HepG2 (cell line): ENCODE data around the gene C2orf42. TPM values are rescaled to one million over a fixed set of nuclear protein-coding genes. Genes with fewer than 3 reads are reported as not detected.

Source experiments
- ELF3 ChIP-seq: IDR thresholded peaks from 2 replicates; pipeline ENCODE4 v1.6.1; 2016; ENCODE audit warnings: missing genetic modification reagents, missing compliant biosample characterization
- EZH2 ChIP-seq: conservative IDR thresholded peaks from 2 replicates; pipeline ENCODE4 v1.6.1; 2012; ENCODE audit warnings: mild to moderate bottlenecking, low read depth, low read length, moderate library complexity
- ISL2 ChIP-seq: sonication (generic); formaldehyde crosslinking; IDR thresholded peaks from 2 replicates; pipeline ENCODE4 v1.5.0; 2020; ENCODE audit warnings: missing genetic modification reagents
- MTERF4 ChIP-seq: sonication (generic); formaldehyde crosslinking; IDR thresholded peaks from 2 replicates; pipeline ENCODE4 v1.8.0; 2023; ENCODE audit warnings: mild to moderate bottlenecking, missing genetic modification reagents
- NFE2 ChIP-seq: sonication (generic); formaldehyde crosslinking; IDR thresholded peaks from 2 replicates; pipeline ENCODE4 v1.4.0; 2020; ENCODE audit warnings: missing genetic modification reagents
- NR2F2 ChIP-seq: IDR thresholded peaks from 2 replicates; pipeline ENCODE4 v1.6.1; 2012; ENCODE audit warnings: low read depth, inconsistent platforms, borderline replicate concordance
- PAF1 ChIP-seq: IDR thresholded peaks from 2 replicates; pipeline ENCODE4 v1.6.1; 2016; ENCODE audit warnings: missing genetic modification reagents, missing compliant biosample characterization
- POGZ ChIP-seq: sonication (generic); formaldehyde crosslinking; IDR thresholded peaks from 2 replicates; pipeline ENCODE4 v1.4.0; 2020; ENCODE audit warnings: mild to moderate bottlenecking, missing genetic modification reagents
- RARG ChIP-seq: sonication (generic); formaldehyde crosslinking; IDR thresholded peaks from 2 replicates; pipeline ENCODE4 v1.4.0; 2020; ENCODE audit warnings: low read depth, mild to moderate bottlenecking, missing genetic modification reagents
- SP140L ChIP-seq: sonication (generic); formaldehyde crosslinking; IDR thresholded peaks from 2 replicates; pipeline ENCODE4 v1.4.0; 2020; ENCODE audit warnings: missing genetic modification reagents, borderline replicate concordance
- TBL1XR1 ChIP-seq: fragments of 150-350 bp; IDR thresholded peaks from 2 replicates; pipeline ENCODE4 v1.6.1; 2014; ENCODE audit warnings: borderline replicate concordance, low read length; ENCODE audit not compliant: partially characterized antibody
- TERF1 ChIP-seq: sonication (generic); formaldehyde crosslinking; IDR thresholded peaks from 2 replicates; pipeline ENCODE4 v1.8.0; 2022; ENCODE audit warnings: mild to moderate bottlenecking, missing genetic modification reagents, moderate library complexity
- YEATS4 ChIP-seq: sonication (generic); formaldehyde crosslinking; IDR thresholded peaks from 2 replicates; pipeline ENCODE4 v1.4.0; 2020; ENCODE audit warnings: missing genetic modification reagents, borderline replicate concordance
- ZNF30 ChIP-seq: sonication (generic); formaldehyde crosslinking; IDR thresholded peaks from 2 replicates; pipeline ENCODE4 v1.5.0; 2020; ENCODE audit warnings: mild to moderate bottlenecking, missing genetic modification reagents
- ZNF318 ChIP-seq: sonication (generic); formaldehyde crosslinking; IDR thresholded peaks from 2 replicates; pipeline ENCODE4 v1.4.0; 2020; ENCODE audit warnings: mild to moderate bottlenecking, missing genetic modification reagents
- ZNF468 ChIP-seq: sonication (generic); formaldehyde crosslinking; IDR thresholded peaks from 2 replicates; pipeline ENCODE4 v1.8.0; 2022; ENCODE audit warnings: mild to moderate bottlenecking, moderate library complexity, missing genetic modification reagents
- ZNF546 ChIP-seq: sonication (generic); formaldehyde crosslinking; conservative IDR thresholded peaks from 2 replicates; pipeline ENCODE4 v1.8.1; 2023; ENCODE audit warnings: mild to moderate bottlenecking, missing genetic modification reagents
- ZNF761 ChIP-seq: sonication (generic); formaldehyde crosslinking; conservative IDR thresholded peaks from 2 replicates; pipeline ENCODE4 v1.4.0; 2020; ENCODE audit warnings: mild to moderate bottlenecking, missing genetic modification reagents
- ZSCAN21 ChIP-seq: sonication (generic); formaldehyde crosslinking; IDR thresholded peaks from 2 replicates; pipeline ENCODE4 v1.8.0; 2022; ENCODE audit warnings: mild to moderate bottlenecking, missing genetic modification reagents, moderate library complexity, borderline replicate concordance
- polyA plus RNA-seq, 8 experiments: library from polyadenylated mRNA; depleted of rRNA in 3 of 8; stranded (reverse) in 7 of 8; unstranded in 1 of 8; fragments of >200 nt; fragmentation: Illumina TruSeq in 4 of 8; extraction: Trizol in 4 of 8; gene quantifications; 2 replicates each; pipeline versions ENCODE4 v1.2.1 to v1.2.3, GENCODE V29; 2011 to 2016; ENCODE audit warnings: low read depth in 4 of 8, missing spikeins in 1 of 8, mixed read lengths in 1 of 8; ENCODE audit not compliant: insufficient read depth in 1 of 8
- total RNA-seq, 5 experiments: library from RNA; depleted of rRNA; stranded (reverse); fragments of >200 nt; fragmentation: Illumina TruSeq; extraction: Trizol; gene quantifications; 2 replicates each; pipeline ENCODE4 v1.2.3, GENCODE V29; 2016; ENCODE audit warnings: low read depth in 1 of 5

The C2orf42 gene
- total and polyA plus RNA-seq, 2 of the 13 experiments (the other 11 are each of a cell fraction or from before 2014, with no cell fraction given): 9.3 to 9.9 TPM

GRCh38 chr2:70190418-70191243 is at the start of gene C2orf42 (continued):
- TF ChIP-seq ZSCAN21 (CRISPR knock-in tag): peak; percentile 95
- no peak for TF ChIP-seq MTERF4 (CRISPR knock-in tag)
- TF ChIP-seq POGZ (CRISPR knock-in tag): peak; percentile 78
- no peak for TF ChIP-seq EZH2
- 0 out of 2 replicates have a peak, but pooled peaks have one; percentile 53 for TF ChIP-seq RARG (CRISPR knock-in tag)
- TF ChIP-seq ZNF30 (CRISPR knock-in tag): no peak
- peak; percentile 82; the same call in 1 of the 2 replicates for TF ChIP-seq YEATS4 (CRISPR knock-in tag)
- peak; percentile 58; the same call in 1 of the 2 replicates for TF ChIP-seq NFE2 (CRISPR knock-in tag)
- TF ChIP-seq TERF1 (CRISPR knock-in tag): no peak
- no peak for TF ChIP-seq PAF1 (CRISPR knock-in tag)
- peak; percentile 41; the same call in 1 of the 2 replicates for TF ChIP-seq SP140L
- no peak for TF ChIP-seq ZNF761 (CRISPR knock-in tag)
- peak; percentile 39 for TF ChIP-seq TBL1XR1
- TF ChIP-seq NR2F2: no peak; the same call in 1 of the 2 replicates
- no peak; the same call in 1 of the 2 replicates for TF ChIP-seq ZNF546
- peak; percentile 93 for TF ChIP-seq ELF3 (CRISPR knock-in tag)
- peak; percentile 49; the same call in 1 of the 2 replicates for TF ChIP-seq ZNF318
- TF ChIP-seq ZNF468 (CRISPR knock-in tag): peak; percentile 37; the same call in 1 of the 2 replicates
- peak; percentile 64; the same call in 1 of the 2 replicates for TF ChIP-seq ISL2 (CRISPR knock-in tag)
